A673 (cell line): ENCODE results near the gene CLSTN2.

Source experiments
- CTCF ChIP-seq: fragments of 300-800, 200-600 bp; sonication (generic); conservative IDR thresholded peaks from 2 replicates; pipeline ENCODE4 v1.5.1; 2017; ENCODE audit warnings: low read depth, mild to moderate bottlenecking, antibody characterized with exemption, low read length, moderate library complexity, mixed read lengths
- EZH2 ChIP-seq: fragments of 200-600 bp; sonication (generic); IDR thresholded peaks from 2 replicates; pipeline ENCODE4 v1.6.1; 2017; ENCODE audit warnings: borderline replicate concordance, low read depth, mild to moderate bottlenecking, mixed read lengths, antibody characterized with exemption, low read length; ENCODE audit not compliant: poor library complexity, severe bottlenecking

- no peak for TF ChIP-seq CTCF
- no peak for TF ChIP-seq EZH2
Measured at GRCh38 chr3:140338916-140339315, 403.9 kb downstream of the CLSTN2 start.
